Measurements from ENCODE around the gene UBE3B.

UBE3B gene

DNA sequence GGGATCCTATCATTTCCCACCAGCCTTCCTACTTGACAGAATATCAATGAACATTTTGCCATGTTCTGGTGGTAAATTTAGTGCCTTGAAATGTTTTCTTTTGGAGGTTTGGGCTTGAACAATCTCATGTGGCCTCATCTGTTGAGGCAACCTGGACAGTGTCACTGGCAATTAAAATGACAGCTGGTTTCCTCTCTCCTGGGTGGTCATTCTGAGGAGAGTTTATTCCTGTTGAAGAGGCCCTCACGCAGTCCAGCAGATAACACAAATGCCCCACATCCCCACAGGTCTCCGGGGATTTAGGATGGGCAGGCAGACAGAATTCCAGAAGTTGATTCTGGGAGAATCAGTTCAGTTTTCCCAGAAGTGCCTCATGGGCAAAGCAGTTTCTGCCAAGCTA, 54.0 kb downstream of the UBE3B start:
- H3K27ac ChIP-seq, result no peak overlapping the region
- TF ChIP-seq ZFX (IDR thresholded peaks at IDR 0.05), result no peak
- TF ChIP-seq, protein P1, sequence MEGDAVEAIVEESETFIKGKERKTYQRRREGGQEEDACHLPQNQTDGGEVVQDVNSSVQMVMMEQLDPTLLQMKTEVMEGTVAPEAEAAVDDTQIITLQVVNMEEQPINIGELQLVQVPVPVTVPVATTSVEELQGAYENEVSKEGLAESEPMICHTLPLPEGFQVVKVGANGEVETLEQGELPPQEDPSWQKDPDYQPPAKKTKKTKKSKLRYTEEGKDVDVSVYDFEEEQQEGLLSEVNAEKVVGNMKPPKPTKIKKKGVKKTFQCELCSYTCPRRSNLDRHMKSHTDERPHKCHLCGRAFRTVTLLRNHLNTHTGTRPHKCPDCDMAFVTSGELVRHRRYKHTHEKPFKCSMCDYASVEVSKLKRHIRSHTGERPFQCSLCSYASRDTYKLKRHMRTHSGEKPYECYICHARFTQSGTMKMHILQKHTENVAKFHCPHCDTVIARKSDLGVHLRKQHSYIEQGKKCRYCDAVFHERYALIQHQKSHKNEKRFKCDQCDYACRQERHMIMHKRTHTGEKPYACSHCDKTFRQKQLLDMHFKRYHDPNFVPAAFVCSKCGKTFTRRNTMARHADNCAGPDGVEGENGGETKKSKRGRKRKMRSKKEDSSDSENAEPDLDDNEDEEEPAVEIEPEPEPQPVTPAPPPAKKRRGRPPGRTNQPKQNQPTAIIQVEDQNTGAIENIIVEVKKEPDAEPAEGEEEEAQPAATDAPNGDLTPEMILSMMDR (conservative IDR thresholded peaks at IDR 0.05), result no peak

DNA sequence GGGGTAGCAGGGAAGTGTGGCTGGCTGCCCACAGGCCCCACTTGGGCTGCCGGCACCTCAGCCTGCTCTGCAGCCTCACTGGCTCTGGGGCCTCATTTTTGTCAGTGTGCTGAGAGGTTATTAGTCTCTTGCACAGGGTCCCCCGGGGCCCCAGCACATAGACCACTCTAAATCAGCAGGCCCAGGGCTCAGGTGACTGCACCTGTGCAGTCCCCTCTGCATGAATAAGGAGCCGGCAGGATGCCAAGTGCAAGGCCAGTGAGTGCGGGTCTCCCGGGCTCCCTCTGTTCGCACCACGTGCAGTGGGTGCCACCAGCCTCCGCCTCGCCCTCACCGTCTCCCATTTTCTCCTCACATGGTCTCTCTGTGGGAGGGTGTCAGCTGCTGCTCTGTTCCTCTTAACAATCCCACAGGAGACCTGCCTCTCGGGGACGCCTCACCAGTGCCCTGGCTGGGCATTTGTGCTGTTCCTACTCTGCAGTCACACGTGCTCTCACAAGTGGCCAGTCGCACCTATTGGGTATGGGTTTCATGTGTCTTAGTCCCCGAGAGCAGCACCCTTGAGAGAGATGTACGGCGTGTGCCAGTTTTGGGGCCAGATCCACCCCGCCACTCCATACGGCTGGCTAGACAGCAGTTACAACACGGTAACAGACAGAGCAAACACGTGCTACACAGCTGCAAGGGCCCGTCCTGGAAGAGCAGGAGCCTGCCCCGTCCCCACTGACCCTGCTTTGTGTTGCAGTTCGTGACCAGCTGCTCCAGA, 55.5 kb downstream of the UBE3B start:
- H3K27ac ChIP-seq, result no peak overlapping the region

DNA sequence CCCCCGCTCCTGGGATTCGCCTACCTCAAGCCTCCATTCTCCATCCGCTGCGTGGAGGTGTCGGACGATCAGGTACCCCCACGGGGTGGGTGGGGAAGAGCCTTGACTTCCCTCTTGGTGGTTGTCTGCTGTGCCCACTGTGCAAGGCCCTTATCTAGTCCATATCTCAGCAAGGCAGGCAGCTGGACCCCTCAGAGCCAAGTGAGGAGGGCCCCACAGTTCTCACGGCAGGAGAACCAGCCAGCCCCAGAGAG, 56.0 kb downstream of the UBE3B start:
- no peak overlapping the region for H3K27ac ChIP-seq
- TF ChIP-seq, protein P1 (conservative IDR thresholded peaks at IDR 0.05), result no peak
- no peak for TF ChIP-seq ZFX (IDR thresholded peaks at IDR 0.05)

More for the DNA sequence above, 55.5 kb downstream of the UBE3B start:
- TF ChIP-seq, protein P1 (conservative IDR thresholded peaks at IDR 0.05), result no peak
- no peak for TF ChIP-seq ZFX (IDR thresholded peaks at IDR 0.05)

DNA sequence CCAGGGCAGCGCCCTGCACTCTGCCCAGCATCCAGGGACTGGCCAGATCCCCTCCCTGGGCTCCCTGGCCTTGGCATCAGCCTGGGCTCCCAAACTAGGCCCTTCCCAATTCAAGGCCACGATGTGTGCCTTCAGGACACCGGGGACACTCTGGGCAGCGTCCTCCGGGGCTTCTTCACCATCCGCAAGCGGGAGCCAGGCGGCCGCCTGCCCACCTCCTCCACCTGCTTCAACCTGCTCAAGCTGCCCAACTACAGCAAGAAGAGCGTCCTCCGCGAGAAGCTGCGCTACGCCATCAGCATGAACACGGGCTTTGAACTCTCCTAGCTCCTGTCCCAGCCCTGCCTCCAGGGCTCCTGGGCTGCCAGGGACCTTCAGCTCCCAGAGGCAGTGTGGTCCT, 57.0 kb downstream of the UBE3B start:
- TF ChIP-seq, protein P1 (conservative IDR thresholded peaks at IDR 0.05), result no peak
- TF ChIP-seq ZFX (IDR thresholded peaks at IDR 0.05), result no peak

DNA sequence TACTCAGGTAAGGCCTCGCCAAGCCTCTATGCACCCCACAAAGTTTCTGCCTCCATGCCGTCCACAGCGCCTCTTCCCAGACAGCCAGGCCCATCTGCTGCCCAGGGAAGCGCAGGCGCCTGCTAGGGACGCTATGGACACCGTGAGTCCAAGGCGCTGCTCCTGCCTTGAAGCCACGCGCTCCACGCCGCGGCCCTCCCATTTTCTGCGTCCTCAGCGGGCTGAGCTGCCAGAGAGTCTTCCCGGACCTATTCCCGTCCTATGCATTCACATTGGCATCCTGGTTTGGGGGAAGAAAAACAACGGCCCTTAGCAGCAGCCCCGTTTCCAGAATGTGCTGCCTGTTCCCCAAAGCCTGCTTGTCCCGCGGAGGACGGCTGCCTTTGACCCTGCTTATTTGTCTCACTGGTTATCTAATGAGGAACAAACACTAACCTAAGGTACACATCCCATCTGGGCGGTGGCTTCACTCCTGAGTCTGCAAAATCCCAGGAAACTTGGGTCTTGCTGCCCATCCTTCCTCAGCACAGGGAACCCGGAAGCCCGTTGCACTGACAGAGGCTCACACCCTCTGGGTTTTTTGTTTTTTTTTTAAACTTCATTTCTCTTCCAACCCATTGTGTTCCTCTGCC, 57.9 kb downstream of the UBE3B start:
- H3K27ac ChIP-seq, result no peak overlapping the region
- TF ChIP-seq ZFX (IDR thresholded peaks at IDR 0.05), result no peak
- TF ChIP-seq, protein P1 (conservative IDR thresholded peaks at IDR 0.05), result no peak

More for the DNA sequence above, 57.0 kb downstream of the UBE3B start:
- H3K27ac ChIP-seq, result no peak overlapping the region

DNA sequence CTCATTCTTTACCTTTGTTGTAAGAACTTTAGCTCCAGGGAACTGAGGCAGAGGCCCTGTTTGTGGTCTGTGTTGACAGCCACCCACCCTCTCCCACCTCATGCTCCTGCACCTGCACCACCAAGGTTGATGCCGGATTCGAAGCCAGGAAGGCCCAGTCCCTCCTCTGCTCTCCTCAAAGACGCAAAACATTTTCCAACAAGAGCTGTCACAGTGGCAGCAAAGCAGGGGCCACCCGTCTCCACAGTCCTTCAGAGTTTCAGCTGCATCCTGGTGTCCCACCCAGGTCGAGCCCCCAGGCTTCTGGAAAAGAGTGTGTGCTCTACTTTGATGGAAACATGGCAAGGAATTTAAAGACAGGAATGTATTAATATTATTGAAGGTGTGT, 58.4 kb downstream of the UBE3B start:
- H3K27ac ChIP-seq, result no peak overlapping the region
- no peak for TF ChIP-seq ZFX (IDR thresholded peaks at IDR 0.05)
- TF ChIP-seq, protein P1 (conservative IDR thresholded peaks at IDR 0.05), result no peak

DNA sequence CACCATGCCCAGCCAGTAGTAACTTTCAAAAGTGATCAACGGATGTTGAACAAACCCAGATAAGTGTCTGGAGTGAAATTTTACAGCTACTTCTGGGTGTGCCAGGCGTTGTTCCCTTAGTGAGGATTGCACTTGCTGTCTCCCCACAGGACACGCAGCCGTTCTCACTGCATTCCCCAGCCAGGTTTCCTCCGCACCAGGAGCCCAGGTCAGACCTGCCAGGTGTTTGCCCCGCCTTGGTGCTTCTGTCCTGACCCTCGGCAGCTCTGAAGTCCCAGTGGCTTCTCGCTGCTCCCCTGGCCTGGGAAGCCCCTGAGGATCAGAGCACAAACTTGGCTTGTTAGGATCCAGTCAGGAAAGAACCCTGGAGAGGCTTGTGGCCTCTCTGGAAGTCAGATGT, 59.7 kb downstream of the UBE3B start:
- H3K27ac ChIP-seq, result no peak overlapping the region
- TF ChIP-seq ZFX (IDR thresholded peaks at IDR 0.05), result no peak
- TF ChIP-seq, protein P1 (conservative IDR thresholded peaks at IDR 0.05), result no peak

All from C4-2B (cell line).